HL-60 (cell line): ENCODE data around the gene EXOSC3.

Experiments
- DNase-seq, 2 experiments: peaks; one replicate each; pipeline ENCODE4 v3.0.0-alpha.2; 2010 to 2020; ENCODE audit warnings: low read depth in 1 of 2, low spot score in 1 of 2
- H3K27ac ChIP-seq: fragments of 250-450 bp; sonication (Bioruptor Pico); replicated peaks from 2 replicates; pipeline ENCODE4 v1.5.1; 2020; ENCODE audit warnings: mild to moderate bottlenecking, moderate library complexity
- H3K27me3 ChIP-seq: fragments of 250-450 bp; sonication (Bioruptor Pico); 2 replicates; pipeline ENCODE4 v1.5.1; 2021; ENCODE audit warnings: mild to moderate bottlenecking, moderate library complexity; ENCODE audit not compliant: insufficient read depth, poor library complexity, severe bottlenecking
- H3K4me3 ChIP-seq: replicated peaks from 2 replicates; pipeline ENCODE4 v1.5.1; 2011; ENCODE audit warnings: mild to moderate bottlenecking, control low read depth, low read length; ENCODE audit not compliant: insufficient read depth
- CTCF ChIP-seq: IDR thresholded peaks from one replicate; pipeline ENCODE4 v1.5.1; 2011; ENCODE audit warnings: low read length, control low read depth, inconsistent platforms; ENCODE audit not compliant: insufficient read depth
- GABPA ChIP-seq: IDR thresholded peaks from 2 replicates; pipeline ENCODE4 v1.6.1; 2012; ENCODE audit warnings: low read depth
- POLR2AphosphoS5 ChIP-seq: IDR thresholded peaks from 2 replicates; pipeline ENCODE4 v1.6.1; 2012; ENCODE audit warnings: low read depth
- REST ChIP-seq: IDR thresholded peaks from 2 replicates; pipeline ENCODE4 v1.6.1; 2012; ENCODE audit warnings: low read depth; ENCODE audit not compliant: insufficient replicate concordance
- SPI1 ChIP-seq: IDR thresholded peaks from 2 replicates; pipeline ENCODE4 v1.6.1; 2012; ENCODE audit warnings: low read depth, mild to moderate bottlenecking, borderline replicate concordance

EXOSC3 gene

GRCh38 chr9:37778534-37778933 lies 6.3 kb downstream of the EXOSC3 start:
- no peak for DNase-seq
- Histone ChIP-seq H3K27ac (no peak overlapping the region), H3K27me3 (no peaks in the 10 kb centered on the region), H3K4me3 (no peak overlapping the region)
- TF ChIP-seq SPI1: no peak
- TF ChIP-seq GABPA: no peak
- TF ChIP-seq CTCF: no peak
- TF ChIP-seq REST: no peak
- TF ChIP-seq POLR2AphosphoS5: no peak

GRCh38 chr9:37776328-37776727 lies 8.5 kb downstream of the EXOSC3 start:
- DNase-seq: no peak
- no peak overlapping the region for H3K27ac ChIP-seq
- H3K4me3 ChIP-seq: no peak overlapping the region
- no peak for TF ChIP-seq POLR2AphosphoS5
- TF ChIP-seq CTCF: no peak
- TF ChIP-seq GABPA: no peak
- TF ChIP-seq SPI1: no peak
- TF ChIP-seq REST: no peak
- H3K27me3 ChIP-seq: no peaks in the 10 kb centered on the region

GRCh38 chr9:37775216-37775919 lies 9.5 kb downstream of the EXOSC3 start:
- no peak overlapping the region for H3K27ac ChIP-seq
- no peak overlapping the region for H3K4me3 ChIP-seq
- H3K27me3 ChIP-seq: no peaks in the 10 kb centered on the region
- no peak for DNase-seq
- TF ChIP-seq SPI1 (no peak), POLR2AphosphoS5 (no peak), CTCF (no peak), REST (no peak), GABPA (no peak)
